HG03097 (cell line): ENCODE measurements around the gene CHAC1.
A peak's percentile ranks its signal among the peaks of the same experiment; 100 is the strongest.

Experiments
- ATAC-seq: cut with Tn5 transposase; IDR thresholded peaks from one replicate; pipeline ENCODE4 v1.9.1; 2021; ENCODE audit not compliant: unreplicated experiment, low FRiP score

CHAC1 gene

DNA sequence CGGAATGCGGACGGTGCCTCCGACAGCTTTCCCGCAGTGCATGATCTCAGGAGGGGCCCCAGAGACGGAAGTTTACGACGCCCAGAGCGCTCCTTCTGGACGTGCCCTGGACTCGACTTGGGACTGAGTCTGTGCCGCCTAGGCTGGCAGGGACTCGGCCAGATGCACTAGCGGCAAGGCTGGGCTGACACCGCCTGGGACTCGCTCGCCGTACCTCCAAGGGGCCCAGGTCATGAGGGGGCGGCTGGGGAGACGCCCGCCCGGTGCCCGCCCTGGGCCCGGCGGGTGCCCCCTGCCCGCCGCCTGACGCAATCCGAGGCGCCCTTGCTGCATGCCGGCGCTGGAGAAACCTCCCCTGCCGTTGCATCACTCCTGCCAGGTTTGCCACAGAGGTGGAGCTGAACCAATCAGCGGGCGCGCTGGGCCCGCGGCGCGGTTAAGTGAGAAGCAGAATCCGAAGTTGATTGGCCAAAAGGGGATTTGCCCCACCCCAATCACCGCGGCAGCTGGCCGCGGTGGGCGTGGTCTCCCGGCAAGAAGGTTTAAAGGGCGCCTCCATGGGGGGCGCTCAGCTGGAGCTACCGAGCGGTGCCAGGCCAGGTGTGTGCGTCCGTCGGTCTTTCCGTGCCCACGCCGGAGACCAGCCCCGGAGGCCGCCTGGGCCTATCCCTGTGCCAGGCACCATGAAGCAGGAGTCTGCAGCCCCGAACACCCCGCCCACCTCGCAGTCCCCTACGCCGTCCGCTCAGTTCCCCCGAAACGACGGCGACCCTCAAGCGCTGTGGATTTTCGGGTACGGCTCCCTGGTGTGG is at the start of gene CHAC1:
TSS of gene CHAC1 (plus strand) at position 571 of the 812 bp plus-strand sequence. CDS start at position 684, 113 bp downstream.
- ATAC-seq: peak; percentile 82

- no peak for ATAC-seq
Observed at GRCh38 chr15:40904552-40905201, 48.6 kb upstream of the CHAC1 start.

GRCh38 chr15:40906091-40906990 is 46.9 kb upstream of the CHAC1 start:
- ATAC-seq: peak; percentile 61

DNA sequence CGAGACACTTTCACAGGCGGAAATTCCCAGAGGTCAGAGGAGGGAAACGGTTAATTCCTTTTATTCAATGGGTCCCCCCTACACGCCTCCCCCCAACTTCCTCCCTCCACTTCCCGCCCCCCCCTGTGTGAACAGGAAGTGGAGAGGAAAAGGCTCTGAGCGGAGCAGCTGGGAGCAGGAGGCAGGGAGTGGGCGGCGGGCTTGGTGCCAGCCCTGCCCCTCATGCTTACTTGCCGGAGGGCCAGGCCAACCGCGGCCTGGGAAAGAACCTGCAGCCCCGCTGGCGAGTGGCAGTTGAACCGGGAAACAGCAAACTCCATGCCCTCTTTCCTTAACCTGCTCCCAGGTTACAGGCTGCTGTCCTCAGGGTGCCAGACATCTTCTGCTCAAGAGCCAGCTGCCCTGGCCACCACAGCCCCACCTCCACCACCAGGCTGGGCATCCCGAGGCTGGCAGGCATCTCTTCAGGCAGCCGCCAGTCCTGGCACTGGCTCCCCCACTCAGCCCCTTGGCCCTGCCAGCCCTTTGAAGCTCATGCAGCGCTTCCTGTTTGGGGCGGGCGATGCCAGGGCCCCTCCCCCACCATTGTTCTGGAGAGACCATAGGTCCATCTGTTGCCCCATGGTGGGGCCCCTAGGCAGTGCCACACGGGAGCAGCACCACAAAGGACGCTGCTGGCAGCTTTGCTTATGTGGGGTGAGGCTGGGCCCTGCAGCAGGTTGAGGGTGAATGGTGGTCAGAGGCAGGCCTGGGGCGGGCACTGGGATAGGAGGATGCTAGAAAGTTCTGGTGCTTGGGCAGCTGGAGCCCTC is 46.1 kb upstream of the CHAC1 start:
- ATAC-seq: no peak

GRCh38 chr15:40908095-40908494 is 45.2 kb upstream of the CHAC1 start:
- ATAC-seq: no peak

GRCh38 chr15:40909662-40910630 is 43.3 kb upstream of the CHAC1 start:
- ATAC-seq: no peak

- no peak for ATAC-seq
Observed at GRCh38 chr15:40911141-40911540, 42.1 kb upstream of the CHAC1 start.

DNA sequence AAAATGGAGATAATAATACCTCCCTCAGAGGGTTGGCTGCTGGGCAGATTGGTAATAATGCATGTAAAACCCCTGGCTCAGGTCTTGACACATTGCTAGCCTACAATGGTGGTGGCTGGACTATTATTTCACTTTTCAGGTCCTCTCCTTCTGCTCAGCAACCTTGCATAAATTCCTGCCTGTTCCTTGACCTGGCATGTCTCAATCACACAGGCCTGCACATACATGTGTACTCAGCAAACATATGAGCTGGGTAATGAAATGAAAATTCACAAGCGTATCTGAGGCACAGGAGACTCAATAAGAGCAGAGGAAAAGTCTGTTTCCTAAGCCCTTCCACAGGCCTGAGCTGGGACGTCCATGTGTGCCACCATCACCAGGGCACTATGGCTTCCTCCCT is 41.6 kb upstream of the CHAC1 start:
- ATAC-seq: no peak

DNA sequence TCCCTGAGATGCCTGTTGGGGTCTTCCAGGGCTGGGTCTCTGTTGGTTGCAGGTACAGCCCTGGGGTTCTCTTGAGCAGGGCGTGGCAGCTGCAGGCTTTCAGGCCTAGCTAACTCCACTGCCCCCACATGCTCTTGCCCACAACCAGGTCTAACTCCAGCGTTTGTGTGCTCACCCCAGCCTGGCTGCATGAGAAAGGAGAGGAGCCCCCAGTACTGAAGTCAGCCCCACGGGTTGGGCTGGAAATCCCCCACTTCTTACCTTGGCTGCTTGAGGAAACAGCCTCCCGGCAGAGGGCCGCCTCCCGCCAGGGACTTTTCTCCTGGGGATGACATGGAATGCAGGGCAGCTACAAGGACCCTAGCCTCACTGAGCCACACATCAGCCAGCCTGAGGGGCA is 40.8 kb upstream of the CHAC1 start:
- ATAC-seq: no peak

GRCh38 chr15:40914013-40914412 is 39.3 kb upstream of the CHAC1 start:
- ATAC-seq: no peak

GRCh38 chr15:40914486-40914885 is 38.8 kb upstream of the CHAC1 start:
- no peak for ATAC-seq

- ATAC-seq: no peak
Observed at GRCh38 chr15:40915116-40915661, 38.1 kb upstream of the CHAC1 start.

GRCh38 chr15:40915679-40916078 is 37.6 kb upstream of the CHAC1 start:
- no peak for ATAC-seq

DNA sequence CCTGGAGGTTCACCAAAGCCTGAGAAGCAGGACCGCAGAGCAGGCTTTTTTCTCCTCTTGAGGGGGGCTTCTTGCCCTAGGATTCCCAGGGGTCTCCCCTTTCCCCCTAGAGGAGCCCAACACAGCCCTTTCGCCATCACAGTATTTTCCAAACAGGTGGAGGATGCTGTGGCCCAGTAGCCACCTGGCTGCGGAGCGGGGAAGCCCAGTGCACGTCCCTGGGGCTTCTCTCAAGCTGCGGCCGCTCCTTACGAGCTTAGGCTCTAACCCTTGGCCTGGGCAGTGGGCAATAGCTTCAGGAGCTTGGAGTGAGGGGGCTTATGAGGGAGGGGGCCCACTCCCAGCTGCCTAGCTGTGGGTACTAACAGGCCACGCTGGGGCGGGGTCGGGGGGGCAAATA is 35.7 kb upstream of the CHAC1 start:
- ATAC-seq: no peak

DNA sequence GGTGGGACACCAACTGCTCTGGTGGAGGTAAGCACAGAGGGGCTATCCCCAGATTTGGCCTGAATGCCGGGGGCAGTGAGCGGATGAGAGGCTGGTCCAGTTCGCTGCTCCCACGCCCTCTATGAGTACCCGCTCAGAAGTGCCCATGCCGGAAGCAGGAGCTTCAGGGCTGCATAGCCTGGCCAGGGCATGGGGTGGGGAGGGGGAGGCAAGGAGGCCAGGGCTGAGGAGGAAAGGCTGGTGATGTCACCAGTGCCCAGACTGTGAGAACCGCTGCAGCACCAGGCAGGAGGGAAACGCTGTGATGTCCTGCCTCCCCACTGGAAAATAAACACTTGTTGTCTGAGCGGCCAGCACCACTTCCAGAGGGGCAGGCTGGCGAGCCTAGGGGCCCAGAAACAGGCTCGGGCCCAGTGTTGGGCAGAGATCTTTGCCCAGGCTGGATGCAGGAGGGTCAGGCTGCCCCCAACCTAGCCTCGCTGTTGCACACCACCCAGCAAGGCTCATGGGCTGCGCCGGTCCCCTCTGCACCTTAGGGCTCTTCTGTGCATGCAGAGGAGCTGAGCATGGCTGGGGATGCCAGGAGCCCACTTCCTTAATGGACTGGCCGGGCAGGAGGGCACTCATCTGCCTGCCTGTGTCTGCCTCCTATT is 35.0 kb upstream of the CHAC1 start:
- no peak for ATAC-seq

GRCh38 chr15:40918799-40919392 is 34.4 kb upstream of the CHAC1 start:
- ATAC-seq: no peak

DNA sequence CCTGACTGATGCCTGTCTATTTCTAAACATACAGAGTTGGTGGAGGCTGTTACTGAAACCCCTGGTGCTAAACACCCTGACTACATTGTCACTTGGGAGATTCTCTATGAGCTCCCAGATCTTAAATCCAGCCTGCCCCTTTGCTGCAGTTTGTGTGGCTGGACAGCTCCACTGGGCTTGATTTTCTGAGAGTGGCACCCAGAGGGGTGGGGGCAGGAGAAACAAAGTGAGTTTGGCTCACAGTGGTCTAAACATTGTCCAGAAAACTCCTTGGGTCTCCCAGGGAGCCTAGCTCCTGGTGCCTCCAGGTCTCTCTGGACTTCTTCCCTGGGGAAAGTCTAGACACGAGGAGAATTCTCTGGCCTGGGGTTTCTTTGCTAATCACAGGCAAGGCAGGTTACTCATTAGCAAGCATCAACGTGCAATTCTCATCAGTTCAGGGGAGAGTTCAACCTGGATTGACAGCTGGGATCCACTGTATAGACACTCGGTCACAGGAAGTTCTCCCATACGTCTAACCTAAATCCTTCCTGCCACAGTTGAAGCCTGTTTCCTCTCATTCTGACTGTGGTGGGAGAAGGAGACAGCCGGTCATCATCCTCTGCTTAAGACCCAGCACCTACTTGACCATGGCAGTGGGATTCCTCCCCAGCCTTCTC is 31.2 kb upstream of the CHAC1 start:
- no peak for ATAC-seq
